Heart left ventricle (tissue), 13 donors: Measurements from ENCODE around the gene GGT7.

Experiments used
- POLR2A ChIP-seq, 2 donors: fragments of 450-650 bp; IDR thresholded peaks; one replicate each; pipeline ENCODE4 v1.6.1; 2017; ENCODE audit warnings: antibody characterized with exemption in 2 of 2, mild to moderate bottlenecking in 2 of 2, moderate library complexity in 2 of 2
- TF ChIP-seq, protein P1 (sequence below), 12 donors: fragments of 200-600 bp; sonication (generic) in 4 of 12; IDR thresholded peaks; one replicate each; pipeline versions ENCODE4 v1.5.0 to v1.8.0; 2018 to 2022; ENCODE audit warnings: antibody characterized with exemption in 12 of 12, mild to moderate bottlenecking in 5 of 12
- donor health status: ischemic (EF 13 %, LVEDD 7.1; RV severe dilation, severe dysfunction).
- donor health status: DM: no; HTN: yes; CAD: no.
- donor health status: DM: no; HTN: no; CAD: no.
- donor health status: ischemic (EF 25% LVEDD 6.9; RV normal size, moderate dysfunction).
- donor health status: ischemic (EF 25% LVEDD 5.7; RV mildly dilated, moderate dysfunction).
- donor health status: ischemic (EF 35%, LVEDD 5.7; RV mildly dilated, moderate dysfunction).
- donor health status: nonischemic (EF 11% LVEDD 7.7; RV severe dilation, severe dysfunction).
- donor health status: DM: yes; HTN: yes; CAD: no.
- donor health status: PGD.
- donor health status: ischemic (EF 29% LVEDD 5.4; RV normal size, mild dysfunction).
- donor health status: nonischemic (EF 23%, LVEDD 6.1; RV moderate dilation, normal function).

DNA sequence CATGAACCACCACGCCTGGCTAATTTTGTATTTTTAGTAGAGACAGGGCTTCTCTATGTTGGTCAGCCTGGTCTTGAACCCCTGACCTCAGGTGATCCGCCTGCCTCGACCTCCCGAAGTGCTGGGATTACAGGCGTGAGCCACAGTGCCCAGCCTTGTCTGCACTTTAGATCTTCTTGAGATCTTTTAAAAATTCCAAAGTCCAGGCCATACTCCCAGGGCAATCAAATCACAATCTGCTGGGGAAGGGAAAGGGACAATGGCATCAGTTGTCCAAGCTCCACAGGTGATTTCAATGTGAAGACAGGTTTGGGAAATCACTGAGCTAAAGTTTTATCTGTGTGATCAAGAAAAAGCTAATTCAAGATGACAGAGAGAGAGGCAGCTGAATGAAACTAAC, 64.1 kb downstream of the GGT7 start:
- TF ChIP-seq POLR2A (IDR thresholded peaks at IDR 0.05) = no peak
- TF ChIP-seq, protein P1, sequence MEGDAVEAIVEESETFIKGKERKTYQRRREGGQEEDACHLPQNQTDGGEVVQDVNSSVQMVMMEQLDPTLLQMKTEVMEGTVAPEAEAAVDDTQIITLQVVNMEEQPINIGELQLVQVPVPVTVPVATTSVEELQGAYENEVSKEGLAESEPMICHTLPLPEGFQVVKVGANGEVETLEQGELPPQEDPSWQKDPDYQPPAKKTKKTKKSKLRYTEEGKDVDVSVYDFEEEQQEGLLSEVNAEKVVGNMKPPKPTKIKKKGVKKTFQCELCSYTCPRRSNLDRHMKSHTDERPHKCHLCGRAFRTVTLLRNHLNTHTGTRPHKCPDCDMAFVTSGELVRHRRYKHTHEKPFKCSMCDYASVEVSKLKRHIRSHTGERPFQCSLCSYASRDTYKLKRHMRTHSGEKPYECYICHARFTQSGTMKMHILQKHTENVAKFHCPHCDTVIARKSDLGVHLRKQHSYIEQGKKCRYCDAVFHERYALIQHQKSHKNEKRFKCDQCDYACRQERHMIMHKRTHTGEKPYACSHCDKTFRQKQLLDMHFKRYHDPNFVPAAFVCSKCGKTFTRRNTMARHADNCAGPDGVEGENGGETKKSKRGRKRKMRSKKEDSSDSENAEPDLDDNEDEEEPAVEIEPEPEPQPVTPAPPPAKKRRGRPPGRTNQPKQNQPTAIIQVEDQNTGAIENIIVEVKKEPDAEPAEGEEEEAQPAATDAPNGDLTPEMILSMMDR (IDR thresholded peaks at IDR 0.05) = no peak
